Stimulated activated CD4-positive, alpha-beta T cell treated with anti-CD3 and anti-CD28 coated beads, Interleukin-2, amount 100 ng/mL, for 48 hours (primary cell): ENCODE measurements around the gene PBX1.

Experiments used
- DNase-seq, 2 donors: peaks; one replicate each; pipeline ENCODE4 v3.0.0-alpha.2; 2020

Gene PBX1

DNA sequence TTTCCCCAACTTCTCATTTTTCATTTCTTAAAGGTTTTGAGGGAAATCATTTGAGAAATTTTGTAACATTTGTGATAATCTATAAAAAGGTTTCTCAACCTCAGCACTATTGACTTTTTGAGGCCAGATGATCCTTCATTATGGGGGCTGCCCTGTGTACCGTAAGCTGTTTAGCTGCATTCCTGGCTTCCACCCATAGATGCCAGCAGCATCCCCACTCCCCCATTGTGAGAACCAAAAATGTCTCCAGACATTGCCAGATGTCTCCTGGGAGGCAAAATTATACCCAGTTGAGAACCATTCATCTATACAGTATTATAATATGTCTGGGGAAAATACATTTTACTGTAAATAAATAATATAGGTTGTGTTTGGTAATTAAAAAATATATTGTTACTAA, 146.0 kb downstream of the PBX1 start:
- no peak for DNase-seq

DNA sequence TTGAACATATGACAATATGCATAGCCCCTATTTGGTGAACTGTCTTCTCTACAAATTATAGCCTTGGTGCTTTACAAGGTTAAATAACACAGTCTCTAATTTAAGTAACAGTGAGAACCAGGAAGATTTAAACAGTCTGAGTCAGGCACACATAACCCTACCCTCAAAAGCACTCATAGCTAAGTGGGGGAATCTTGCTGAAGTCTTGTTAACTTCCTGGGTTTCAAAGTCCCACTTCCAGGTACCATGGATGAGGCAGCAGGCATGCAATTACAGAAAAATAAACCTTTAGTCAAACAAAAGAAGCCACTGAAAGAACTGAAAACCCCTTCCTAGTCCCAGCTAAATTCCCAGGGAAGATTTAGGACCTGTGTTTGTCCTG, 147.6 kb downstream of the PBX1 start:
- DNase-seq = no peak

DNA sequence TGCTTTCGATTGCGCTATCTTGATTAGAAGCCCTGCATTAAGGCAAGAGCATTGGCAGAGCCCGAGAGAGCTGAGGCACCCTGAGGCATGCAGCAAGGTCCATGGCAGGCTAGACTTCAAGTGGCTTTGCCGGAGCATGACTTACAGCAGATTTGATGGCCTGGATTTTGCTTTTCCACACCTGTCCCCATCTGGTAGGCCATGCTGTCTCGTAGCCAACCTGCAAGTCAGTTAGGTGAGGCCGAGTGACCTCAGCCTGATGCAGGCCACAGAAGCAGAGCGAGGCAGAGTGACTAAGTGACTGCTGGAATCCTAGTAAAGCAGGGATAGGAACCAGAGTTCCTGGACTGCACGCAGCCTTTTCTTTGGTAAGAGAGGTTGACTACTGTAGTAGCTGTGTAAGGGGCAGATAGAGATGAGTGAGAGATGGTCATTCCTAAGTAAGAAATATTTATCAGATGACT, 148.9 kb downstream of the PBX1 start:
- no peak for DNase-seq

DNA sequence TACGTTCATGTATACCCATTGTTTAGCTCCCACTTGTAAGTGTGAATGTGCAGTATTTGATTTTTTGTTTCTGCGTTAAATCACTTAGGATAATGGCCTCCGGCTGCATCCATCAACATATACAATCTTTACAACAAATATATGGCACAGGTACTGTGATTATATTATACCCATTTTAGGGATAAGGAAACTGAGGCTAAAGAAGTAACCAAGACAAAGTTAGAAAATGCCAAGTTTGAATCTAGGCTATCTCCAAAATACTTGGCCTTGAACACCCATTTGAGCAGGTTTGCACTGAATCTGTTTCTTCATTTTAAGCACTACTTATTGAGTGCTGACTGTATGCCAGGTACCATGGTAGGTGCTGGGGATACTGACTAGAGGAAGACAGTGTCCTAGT, 149.6 kb downstream of the PBX1 start:
- DNase-seq = no peak

DNA sequence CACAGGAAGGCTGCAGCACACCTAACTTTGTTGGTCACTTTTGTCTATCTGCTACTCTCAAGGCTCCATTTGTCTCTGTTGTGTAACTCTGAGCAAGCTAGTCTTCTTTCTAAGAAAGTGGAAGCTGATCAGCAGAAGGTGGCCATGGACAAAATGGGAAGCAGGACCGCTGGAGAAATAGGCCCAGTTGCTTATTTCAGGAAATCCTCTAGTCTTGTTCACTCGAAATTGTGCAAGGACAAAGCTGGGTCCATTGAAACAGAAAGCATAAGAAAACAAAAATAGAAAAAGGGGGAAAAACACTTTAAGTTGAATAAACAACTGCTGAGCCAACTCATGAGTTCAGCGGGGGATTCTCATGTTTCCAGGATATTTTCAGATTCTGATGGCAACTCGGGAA, 150.1 kb downstream of the PBX1 start:
- DNase-seq = no peak

DNA sequence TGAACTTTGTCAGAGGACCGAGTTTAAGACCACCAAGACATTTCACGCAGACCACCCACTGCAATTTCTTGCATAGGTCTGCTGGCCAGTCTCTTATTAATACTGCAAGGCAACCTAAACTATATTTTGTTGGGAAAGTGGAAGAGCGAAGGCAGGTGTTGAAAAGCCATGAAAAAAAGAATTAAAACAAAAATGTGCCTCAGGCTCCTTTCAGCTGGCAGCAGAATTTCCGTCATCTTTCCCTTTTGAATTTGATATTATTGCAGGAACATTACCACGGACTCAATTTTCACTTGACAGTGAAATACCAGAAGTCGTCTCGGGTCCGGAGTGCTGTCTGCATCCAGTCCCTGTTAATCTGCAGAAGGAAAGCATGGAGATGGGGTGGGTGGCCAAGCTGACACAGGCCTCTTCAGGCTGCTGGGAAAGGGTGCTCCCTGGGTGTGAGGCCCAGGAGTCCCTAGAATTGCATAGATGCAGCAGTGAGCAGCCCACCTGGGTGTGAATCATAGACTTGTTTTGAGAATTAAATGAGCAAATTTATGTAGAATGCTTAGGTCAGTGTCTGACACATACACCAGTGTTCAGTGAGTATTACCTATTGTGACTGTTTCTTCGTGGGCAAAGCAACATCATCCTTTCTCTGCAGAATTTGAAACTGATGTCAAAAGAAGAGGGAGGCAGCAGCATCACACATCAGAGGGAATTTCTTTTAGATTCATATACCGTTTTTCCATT, 150.7 kb downstream of the PBX1 start:
- no peak for DNase-seq

DNA sequence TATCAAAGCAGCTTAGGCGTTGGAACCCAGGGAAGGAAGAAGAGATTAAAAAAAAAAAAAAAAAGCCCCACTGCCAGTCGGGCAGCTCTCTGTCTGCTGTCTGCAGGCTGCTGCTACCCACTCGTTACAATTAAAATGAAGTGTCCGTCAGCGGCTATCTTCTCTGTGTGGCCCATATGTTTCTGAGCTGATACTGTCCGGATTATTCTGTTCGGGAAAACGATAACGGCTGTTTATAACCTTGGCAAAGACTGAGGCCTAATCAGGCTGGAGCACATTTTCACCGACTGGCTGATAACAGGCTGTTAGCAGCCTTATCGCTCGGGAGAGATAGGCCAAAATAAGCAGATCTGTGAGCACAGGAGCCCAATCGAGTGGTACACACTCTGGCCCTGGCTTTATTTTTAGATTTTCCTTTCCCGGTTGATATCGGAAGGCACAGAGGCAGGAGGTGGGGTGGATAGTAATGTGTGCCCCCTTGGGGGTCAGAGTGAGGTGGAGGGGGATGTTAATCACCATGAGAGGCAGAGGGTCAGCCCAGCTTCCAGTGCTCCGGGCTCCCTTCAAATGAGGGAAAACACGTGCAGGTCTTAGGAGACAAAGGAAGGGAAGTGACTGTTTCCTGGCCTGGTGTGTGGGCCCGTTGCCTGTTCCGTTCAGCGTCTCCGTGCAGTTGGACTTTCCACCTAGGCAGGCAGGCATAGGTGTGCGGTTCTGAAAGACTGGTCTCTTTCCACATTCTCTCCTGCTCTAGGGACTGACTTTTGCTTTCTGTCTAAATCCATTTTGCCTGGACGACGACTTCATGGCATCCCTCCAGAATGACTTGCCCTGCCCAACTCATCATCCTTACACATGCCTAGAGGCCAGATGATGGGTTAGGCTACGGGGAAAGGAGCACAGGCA, 153.4 kb downstream of the PBX1 start:
- no peak for DNase-seq

DNA sequence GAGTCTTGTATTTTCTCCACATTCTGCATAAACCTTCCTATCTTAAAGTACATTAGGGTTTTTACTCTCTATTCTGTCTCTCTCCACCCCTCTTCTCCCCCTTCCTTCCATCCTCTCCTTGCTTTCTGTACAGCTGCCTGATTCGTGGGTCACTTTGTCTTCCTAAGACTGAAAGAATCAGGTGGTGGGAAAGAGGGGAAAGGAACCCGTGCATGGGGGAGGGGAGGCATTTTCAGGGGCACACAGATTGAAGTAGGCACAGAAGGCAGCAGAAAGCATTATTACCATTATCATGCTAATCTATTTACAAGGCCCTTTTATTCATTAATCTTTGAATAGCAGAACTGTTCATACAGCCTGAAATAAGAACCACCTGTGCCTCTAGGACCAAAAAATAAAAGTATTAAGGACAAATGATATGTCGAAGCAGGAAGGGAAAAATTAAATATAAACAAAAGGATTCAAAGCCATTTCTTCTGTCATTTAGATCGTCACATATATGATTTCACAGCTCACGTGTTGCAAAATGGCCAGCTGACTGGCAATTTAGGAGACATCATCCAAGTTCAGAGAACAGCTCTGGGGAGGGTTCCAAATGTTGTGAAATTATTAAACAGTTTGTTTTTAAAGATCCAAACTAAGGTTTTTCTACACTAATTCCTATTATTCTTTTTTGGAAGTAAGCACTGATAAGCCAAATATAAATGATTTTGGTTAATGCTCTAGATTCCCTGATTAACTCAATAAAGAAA, 154.6 kb downstream of the PBX1 start:
- DNase-seq = no peak

DNA sequence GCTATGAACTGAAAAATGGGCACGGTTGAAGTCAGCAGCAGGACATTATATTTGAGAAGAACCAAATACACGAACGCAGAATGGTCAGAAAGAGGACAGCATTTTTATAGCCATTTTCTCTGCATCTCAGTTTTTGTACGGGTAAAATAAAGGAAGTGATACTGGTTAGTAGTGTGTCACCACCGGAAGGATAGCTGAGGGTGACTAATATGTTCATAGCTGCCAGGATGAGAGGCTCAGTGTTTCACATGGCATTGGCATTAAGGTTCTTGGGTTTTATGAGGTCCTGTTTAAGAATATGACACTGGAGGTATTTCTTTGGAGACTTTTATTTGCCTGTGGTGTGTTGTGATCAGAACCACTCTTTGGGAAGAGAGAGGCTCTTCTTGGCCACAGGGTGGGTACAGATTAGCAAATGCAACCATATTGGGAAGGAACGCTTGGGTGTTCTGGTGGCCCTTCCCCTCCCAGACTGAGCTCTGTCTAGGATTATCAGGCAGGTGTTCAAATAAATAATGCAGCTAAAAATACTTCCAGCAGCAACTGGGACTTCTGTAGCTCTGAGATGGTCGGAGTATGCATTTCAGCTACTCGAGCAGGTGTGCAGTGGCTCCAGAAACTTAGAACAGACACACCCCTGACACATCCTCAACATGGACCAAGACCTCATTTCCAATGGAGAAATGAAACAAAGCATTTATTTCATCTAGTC, 158.2 kb downstream of the PBX1 start:
- no peak for DNase-seq

DNA sequence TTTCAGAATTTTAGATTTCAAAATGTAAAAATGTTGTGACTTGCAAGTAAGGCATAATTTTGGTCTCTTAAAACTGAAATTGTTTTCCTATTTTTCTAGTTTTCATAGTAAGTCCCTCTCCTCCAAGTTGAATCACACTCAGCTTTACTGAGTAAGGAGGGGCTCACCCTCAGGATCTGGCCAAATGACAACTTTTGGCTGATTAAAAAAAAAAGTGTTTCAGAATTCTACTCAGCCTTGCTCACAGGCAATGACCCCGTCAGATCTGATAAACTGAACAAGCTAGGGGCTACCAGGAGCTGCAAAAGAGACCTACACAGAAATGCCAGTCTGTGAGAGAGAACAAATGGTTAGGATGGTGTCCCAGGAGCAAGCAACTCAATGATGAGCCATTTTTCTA, 159.8 kb downstream of the PBX1 start:
- no peak for DNase-seq

DNA sequence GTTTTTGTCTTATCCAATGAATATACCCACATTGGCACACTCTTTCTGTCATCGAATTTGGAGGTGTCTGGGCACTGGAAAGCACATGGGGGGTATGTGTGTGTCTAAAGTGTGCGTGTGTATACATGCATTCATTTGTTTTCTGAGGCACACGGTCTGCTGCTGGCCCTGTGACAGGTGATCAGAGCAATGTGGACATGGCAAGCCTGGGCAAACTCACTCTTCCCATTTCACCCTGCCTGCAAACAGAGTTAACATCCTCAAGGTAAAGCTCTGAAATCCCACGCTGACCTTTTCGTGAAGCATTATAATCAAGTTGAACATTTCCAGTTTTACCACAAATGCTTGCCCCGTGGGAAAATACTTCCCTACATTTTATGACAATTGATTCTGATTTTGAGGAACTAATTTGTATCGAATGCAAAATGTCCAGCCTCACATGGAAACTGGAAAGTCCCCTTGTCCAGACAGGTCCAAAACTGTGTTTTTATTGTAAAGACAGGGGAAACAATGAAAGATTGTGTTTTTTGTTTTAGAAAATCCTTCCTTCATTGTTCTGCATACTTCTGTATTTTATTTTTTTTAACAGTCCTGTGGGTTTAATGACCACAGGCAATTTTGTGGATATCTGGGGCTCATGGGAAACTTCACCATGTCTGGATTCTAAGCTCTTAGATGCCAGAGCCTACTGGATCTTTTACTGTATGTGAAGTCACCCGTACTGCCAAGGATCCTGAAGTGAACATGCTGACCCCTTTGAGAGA, 160.9 kb downstream of the PBX1 start:
- DNase-seq = no peak

DNA sequence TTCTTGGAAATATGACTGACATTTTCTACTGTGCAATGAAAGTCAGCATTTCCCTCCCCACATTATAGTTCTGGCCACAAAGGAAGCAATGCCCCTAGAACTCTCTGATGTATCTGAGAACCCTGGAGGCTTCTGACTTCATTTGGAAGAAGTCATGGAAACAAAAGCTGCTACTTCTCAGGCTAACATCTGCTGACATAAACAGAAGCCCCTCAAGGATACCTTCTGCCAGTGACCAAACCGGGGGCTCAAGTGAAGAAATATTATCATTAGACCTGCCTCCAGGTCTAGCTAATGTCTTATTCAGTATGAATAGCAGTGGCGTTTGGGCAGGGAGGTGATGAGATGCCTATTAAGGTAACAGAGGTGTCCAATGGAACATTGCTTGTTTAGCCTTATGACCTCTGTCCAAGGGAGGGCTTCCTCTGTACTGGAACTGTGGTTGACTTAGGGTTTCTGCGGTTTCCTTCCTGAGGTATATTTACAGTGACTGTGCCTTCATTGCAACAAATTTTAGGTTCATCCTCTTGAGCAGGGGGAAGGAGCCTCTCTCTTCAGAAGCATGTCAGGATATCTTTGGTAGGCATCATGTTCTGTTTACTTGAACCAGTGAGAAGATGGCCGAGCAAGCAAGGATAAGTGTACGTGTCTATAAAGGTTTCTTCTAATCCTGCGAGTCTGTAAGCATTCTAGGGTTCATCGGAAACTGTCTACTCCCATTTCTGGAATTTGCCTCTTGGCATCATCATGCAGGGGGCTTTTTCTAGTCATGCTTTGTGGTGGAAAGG, 161.7 kb downstream of the PBX1 start:
- DNase-seq = no peak

DNA sequence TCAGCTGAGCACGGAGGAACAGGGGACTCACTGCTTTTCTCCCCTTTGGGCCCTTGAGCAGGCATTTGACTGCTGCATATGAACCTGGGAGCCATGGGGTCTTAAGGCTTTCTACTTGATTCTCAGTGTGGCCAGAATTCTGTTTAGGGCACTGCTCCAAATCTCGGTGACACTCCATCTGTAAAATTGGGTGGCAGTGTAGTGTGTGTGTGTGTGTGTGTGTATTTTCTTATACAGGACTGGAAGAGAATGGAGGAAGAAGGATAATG, 162.2 kb downstream of the PBX1 start:
- DNase-seq = no peak

DNA sequence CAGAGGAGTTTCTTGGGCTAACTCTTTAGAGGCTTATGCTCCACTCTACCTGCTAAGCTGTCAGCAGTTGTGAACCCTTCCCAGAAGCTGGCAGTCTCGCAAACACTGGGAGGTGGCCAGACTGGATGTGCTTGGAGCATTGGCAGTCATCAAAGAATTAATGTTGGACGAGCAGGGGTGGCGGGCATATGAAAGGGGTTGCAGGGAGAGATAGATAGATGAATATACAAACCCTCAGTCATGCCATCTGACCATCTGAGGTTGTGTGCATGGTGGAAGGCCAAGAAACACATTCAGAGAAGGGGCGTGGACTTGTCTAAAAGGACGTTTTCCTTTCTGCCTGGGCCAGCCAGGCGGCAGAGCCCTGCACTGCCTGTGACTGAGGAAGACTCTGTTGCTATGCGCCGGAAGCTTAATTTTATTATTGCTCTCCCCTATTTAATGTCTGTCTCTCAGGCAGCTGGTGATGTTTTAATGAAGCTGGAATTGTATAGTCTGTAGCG, 164.4 kb downstream of the PBX1 start:
- no peak for DNase-seq

DNA sequence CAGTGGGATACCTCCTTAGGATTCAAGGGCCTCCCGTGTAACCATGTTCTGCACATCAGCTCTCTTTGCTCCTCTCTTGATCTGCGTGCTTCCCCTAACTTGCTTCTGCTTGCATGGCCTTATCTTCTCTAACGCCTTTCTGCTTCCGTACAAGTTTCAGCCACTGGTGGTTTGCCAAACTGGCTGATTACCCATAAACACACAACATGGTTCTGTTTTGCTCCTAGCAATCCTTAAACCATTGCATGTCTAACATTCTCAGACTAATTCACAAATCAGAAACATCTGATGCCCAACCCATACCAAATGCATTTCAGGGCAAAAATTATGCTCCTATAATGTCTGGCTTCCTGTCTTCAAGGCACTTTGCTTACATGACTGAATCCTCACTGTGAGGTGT, 166.4 kb downstream of the PBX1 start:
- DNase-seq = no peak

DNA sequence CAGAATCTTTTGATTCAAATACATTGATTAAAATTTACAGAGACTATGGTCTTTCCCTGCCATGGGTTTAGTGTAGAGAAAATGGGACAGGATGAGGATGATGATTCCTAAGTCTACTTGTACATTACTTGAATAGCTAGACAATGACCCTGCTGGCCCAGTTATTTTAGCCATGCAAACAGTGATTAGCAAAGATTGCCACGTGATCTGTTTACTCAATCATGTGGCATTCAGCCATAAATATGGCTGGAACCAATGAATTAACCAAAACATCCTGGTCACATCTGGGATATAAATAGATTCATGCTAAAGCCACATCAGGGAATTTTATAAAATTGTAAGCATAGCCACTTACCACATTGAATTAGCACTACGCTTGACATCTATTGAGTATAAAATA, 167.3 kb downstream of the PBX1 start:
- DNase-seq = no peak

DNA sequence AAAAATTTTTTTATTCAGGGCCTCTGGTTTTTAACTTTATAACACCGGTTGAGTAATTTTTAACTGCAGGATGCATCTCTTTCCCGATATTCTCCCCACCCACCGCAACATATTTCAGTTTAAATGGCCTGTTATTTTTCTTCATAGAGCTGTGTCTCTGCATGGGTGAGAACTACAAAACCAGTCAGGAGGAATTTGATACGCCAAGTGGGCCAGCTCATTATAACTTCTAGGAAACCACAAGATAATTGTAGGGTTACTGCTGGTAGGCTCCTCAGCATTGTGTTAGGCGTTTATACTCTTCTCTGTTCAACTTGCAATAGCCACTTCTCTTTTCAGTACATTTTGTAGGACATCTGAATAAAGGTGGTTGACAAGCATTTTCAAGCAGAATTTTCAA, 169.7 kb downstream of the PBX1 start:
- DNase-seq = no peak

DNA sequence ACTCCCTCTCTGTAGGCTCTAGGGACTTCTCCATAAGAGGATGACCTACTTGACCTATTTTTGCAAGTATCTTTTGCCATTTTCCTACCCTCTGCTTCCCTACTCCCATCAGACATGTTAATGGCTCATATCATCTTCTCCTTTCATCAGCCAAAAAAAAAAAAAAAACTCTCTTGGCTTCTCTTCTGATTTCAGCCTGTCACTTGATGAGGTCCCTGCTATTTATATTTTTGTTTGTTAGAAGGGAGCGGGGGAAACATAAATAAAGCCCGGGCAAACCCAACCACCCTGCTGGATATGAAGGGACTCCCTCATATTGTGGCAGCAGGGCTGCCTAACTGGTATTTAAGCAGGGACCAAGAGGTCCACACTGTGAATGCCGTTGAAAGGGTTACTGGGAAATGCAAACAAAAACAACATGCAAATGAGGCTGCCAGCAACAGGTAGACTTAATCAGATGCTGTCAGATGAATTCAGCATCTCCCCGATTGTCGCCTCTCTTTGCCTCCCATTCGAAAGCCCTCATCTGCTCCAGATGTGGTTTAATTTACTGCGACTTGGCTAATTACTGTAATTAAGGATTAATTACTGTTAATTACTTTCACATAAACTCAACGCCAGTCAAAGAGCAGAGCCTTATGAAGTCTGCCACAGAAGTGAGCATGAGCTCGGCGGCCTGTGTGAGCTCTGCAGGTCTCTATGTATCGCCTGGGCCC, 172.3 kb downstream of the PBX1 start:
- DNase-seq = no peak

DNA sequence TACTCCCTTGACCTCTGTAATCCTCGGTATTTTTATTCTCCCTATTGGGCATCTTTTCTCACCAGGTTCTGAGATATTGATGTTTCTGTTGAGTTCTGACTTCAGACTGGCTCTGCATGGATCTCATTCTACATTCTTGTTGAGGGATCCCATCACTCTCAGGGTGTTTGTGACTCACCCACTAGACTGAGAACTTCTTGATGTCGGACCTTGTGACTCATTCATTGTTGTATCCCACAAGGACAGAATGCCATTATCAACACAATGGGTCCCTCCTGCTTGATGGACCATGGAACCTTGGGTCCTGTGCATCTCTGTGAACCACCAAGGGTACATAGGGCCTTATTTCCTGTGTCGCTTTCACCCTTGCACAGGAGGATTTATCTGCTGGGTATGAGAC, 174.1 kb downstream of the PBX1 start:
- DNase-seq = no peak

DNA sequence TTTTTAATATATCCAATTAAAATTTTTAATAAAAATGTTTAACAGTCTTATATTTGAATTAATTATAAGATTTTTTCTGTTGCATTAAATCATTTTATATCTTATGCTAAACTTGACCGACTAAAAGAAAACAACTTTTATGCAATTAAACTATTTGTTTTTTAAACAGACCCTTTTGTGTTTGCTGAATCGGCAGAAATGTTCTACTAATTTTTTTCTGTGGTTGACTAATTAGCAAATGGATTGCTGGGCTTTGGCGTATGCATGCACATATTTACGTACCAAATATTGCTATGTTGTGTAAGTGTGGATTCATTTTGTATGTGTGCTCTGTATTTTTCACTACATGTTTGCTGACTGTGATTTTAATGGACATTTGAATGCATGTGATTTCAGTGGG, 174.8 kb downstream of the PBX1 start:
- DNase-seq = no peak
